IPS-18c (cell line): ENCODE data around the gene HYKK.

Experiments used
- H3K4me3 ChIP-seq: 2 replicates; pipeline ENCODE4 v1.7.0; 2013; ENCODE audit warnings: low read depth, mild to moderate bottlenecking, low read length, moderate library complexity; ENCODE audit not compliant: insufficient read depth
- H3K9me3 ChIP-seq: one replicate; pipeline ENCODE4 v1.6.1; 2013; ENCODE audit warnings: mild to moderate bottlenecking, low read length, moderate library complexity; ENCODE audit not compliant: control insufficient read depth, insufficient read depth

The HYKK gene

GRCh38 chr15:78565951-78566774 lies 58.8 kb downstream of the HYKK start:
- Histone ChIP-seq H3K4me3 (peak overlapping the region; percentile 96), H3K9me3 (no peaks in the 10 kb centered on the region)

- H3K4me3 ChIP-seq, result no peak overlapping the region
- H3K9me3 ChIP-seq, result no peaks in the 10 kb centered on the region
Observed at GRCh38 chr15:78567531-78567930, 60.2 kb downstream of the HYKK start.

DNA sequence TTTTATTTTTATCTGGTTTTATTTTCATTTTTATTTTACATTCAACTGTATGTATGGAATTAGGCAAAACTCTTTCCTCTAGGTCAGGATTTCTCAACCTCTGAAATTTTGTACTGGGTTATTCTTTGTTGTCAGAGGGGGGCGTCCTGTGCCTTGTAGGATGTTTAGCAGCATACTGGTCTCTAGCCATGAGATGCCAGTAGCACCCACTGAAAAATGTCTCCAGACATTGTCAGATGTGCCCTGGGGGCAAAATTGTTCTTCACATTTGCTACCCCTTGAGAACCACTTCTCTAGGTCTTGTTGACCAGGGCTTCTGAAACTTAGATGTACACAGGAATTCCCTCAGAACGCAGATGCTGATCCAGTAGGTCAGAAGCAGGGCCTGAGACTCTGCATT lies 63.3 kb downstream of the HYKK start:
- Histone ChIP-seq H3K9me3 (no peaks in the 10 kb centered on the region), H3K4me3 (no peak overlapping the region)

- Histone ChIP-seq H3K4me3 (no peak overlapping the region), H3K9me3 (no peaks in the 10 kb centered on the region)
Observed at GRCh38 chr15:78571382-78571781, 64.0 kb downstream of the HYKK start.

GRCh38 chr15:78573416-78573815 lies 66.0 kb downstream of the HYKK start:
- H3K4me3 ChIP-seq, result no peak overlapping the region

DNA sequence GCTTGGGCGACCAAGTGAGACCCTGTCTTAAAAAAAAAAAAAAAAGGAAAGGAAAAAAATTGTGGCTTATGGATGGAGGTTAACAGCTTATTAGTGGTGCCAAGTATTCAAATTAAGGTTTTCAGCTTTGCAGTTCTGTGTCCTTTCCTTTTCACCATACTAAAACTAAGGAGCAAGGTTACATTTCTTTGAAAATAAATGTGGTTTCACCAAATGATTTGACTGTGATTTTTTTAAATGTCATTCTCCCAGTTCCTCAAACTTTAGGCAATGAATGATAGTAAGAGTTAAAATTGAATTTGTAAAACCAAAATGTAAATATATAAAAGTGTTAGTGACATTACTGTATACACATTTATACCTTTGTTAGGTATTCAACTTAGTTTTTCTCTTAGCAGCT lies 67.6 kb downstream of the HYKK start:
- no peak overlapping the region for H3K4me3 ChIP-seq
- H3K9me3 ChIP-seq, result no peaks in the 10 kb centered on the region

More at GRCh38 chr15:78573416-78573815, 66.0 kb downstream of the HYKK start:
- no peaks in the 10 kb centered on the region for H3K9me3 ChIP-seq
